Tibial artery (tissue), 4 donors: ENCODE results near the gene TASP1.

ENCODE experiments used
- DNase-seq, 2 donors: peaks; one replicate each; pipeline ENCODE4 v3.0.0-alpha.2; 2019
- H3K27ac ChIP-seq, 2 donors: fragments of 200-600 bp; sonication (generic) in 1 of 2; 1 replicate in 1 of 2; 2 replicates in 1 of 2; pipeline ENCODE4 v1.5.1; 2018 to 2019; ENCODE audit warnings: mild to moderate bottlenecking in 1 of 2
- H3K27me3 ChIP-seq, 2 donors: fragments of 200-600 bp; sonication (generic) in 1 of 2; one replicate each; pipeline versions ENCODE4 v1.5.1 to v1.6.0; 2016 to 2019
- H3K36me3 ChIP-seq, 3 donors: fragments of 200-600 bp; sonication (generic) in 2 of 3; one replicate each; pipeline ENCODE4 v1.5.1; 2016 to 2019; ENCODE audit warnings: mild to moderate bottlenecking in 2 of 3
- H3K4me1 ChIP-seq, 4 donors: fragments of 200-600 bp; sonication (generic) in 2 of 4; 1 replicate in 3 of 4; 2 replicates in 1 of 4; pipeline ENCODE4 v1.5.1; 2016 to 2019
- H3K4me3 ChIP-seq, 2 donors: fragments of 200-600 bp; sonication (generic) in 1 of 2; 1 replicate in 1 of 2; 2 replicates in 1 of 2; pipeline ENCODE4 v1.5.1; 2018 to 2019; ENCODE audit warnings: mild to moderate bottlenecking in 2 of 2
- H3K9me3 ChIP-seq, 3 donors: fragments of 200-600 bp; sonication (generic) in 1 of 3; one replicate each; pipeline ENCODE4 v1.5.1; 2016 to 2019
- intact Hi-C: fragments of 100-400 bp; cut with DNase I; formaldehyde crosslinking; loops from one replicate; pipeline ENCODE4 v1.15.0; 2023; ENCODE audit warnings: low total_unique reads
- TF ChIP-seq, protein P1 (sequence below), 2 experiments: fragments of 200-600 bp in 1 of 2; fragments of 450-650 bp in 1 of 2; IDR thresholded peaks; one replicate each; pipeline ENCODE4 v1.5.1; 2017 to 2019; ENCODE audit warnings: antibody characterized with exemption in 2 of 2, mild to moderate bottlenecking in 1 of 2, moderate library complexity in 1 of 2

The TASP1 gene

DNA sequence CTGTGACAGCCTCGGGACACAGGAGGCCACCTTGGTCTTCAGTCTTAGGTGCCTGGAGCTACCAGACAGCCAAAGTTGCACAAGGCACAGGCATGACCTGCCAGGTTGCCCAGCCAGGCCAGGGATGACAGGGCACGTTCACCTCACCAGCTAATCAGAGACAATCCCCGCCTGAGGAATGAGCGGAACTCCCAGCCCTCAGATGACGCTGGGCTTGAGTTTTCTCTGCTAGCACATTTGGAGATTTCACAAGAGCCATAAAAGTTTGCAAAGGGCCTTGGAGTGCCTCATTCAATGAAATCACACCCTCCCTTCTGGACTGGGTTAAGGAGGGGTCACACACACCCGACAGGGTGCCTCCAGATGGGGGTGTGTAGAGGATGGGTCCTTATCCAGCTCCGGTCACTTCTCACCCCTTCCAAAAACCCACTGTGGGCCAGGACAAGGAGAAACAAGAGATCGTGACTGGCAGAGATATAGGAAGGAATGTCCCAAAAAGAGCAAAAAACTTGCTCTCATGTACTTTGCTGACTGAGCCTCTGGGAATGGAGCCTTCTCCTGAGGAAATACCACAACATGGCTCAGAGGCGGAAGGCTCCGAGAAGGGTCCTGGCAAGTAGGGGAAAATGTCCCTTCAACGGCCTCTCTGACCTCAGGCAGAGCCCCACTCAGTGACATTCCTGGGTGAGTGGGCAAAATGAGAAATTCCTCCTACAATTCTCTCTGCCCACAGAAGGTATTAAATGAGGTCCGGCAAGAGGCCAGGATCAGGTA lies 296.1 kb downstream of the TASP1 start:
- intact Hi-C loops, result no loop called here
- H3K4me1 ChIP-seq, result peaks cover 0 to 14% (median 5%) of the 10 kb centered on the region in 4 donors
- no peaks in the 10 kb centered on the region for H3K27me3 ChIP-seq
- no peak overlapping the region for H3K4me3 ChIP-seq
- H3K9me3 ChIP-seq, result no peaks in the 10 kb centered on the region
- peak in 1 of 2 donors; percentile 34 for DNase-seq
- no peaks in the 10 kb centered on the region for H3K36me3 ChIP-seq
- TF ChIP-seq, protein P1, sequence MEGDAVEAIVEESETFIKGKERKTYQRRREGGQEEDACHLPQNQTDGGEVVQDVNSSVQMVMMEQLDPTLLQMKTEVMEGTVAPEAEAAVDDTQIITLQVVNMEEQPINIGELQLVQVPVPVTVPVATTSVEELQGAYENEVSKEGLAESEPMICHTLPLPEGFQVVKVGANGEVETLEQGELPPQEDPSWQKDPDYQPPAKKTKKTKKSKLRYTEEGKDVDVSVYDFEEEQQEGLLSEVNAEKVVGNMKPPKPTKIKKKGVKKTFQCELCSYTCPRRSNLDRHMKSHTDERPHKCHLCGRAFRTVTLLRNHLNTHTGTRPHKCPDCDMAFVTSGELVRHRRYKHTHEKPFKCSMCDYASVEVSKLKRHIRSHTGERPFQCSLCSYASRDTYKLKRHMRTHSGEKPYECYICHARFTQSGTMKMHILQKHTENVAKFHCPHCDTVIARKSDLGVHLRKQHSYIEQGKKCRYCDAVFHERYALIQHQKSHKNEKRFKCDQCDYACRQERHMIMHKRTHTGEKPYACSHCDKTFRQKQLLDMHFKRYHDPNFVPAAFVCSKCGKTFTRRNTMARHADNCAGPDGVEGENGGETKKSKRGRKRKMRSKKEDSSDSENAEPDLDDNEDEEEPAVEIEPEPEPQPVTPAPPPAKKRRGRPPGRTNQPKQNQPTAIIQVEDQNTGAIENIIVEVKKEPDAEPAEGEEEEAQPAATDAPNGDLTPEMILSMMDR (IDR thresholded peaks at IDR 0.05), result no peak
- H3K27ac ChIP-seq, result no peak overlapping the region

DNA sequence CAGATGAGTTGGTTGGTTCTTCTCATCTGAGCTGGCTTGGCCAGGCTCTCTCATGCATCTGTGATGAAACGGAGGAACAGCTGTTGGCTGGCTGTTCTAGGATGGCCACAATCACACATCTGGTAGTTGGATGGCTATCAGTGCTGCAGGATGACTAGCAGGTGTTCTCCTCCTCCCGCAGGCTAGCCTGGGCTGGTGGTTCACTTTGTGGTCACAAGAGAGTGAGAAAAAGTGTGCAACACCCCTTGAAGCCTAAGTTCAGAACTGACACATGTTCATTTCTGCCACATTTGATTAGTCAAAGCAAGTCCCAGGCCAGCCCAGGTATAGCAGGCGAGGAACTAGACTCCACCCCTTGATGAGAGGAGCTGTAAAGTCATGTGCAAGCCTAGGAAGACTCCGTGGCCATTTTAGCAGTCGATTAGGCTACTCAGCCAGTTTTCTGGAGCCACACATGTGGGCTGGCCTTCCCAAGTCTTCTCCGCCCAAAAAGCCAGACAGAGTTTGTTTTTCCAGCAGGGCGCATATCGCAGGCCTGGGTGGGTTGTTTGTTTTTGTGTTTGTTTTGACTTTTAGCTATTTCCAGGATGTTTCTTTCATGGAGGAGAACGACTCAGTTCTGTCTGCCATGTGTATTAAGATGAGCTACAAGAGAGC lies 296.9 kb downstream of the TASP1 start:
- H3K27ac ChIP-seq, result no peak overlapping the region
- H3K4me1 ChIP-seq, result peaks cover 0 to 14% (median 5%) of the 10 kb centered on the region in 4 donors
- H3K9me3 ChIP-seq, result no peaks in the 10 kb centered on the region
- H3K27me3 ChIP-seq, result no peaks in the 10 kb centered on the region
- no peak overlapping the region for H3K4me3 ChIP-seq
- intact Hi-C loops, result no loop called here
- H3K36me3 ChIP-seq, result no peaks in the 10 kb centered on the region
- DNase-seq, result no peak
- TF ChIP-seq, protein P1 (IDR thresholded peaks at IDR 0.05), result no peak

DNA sequence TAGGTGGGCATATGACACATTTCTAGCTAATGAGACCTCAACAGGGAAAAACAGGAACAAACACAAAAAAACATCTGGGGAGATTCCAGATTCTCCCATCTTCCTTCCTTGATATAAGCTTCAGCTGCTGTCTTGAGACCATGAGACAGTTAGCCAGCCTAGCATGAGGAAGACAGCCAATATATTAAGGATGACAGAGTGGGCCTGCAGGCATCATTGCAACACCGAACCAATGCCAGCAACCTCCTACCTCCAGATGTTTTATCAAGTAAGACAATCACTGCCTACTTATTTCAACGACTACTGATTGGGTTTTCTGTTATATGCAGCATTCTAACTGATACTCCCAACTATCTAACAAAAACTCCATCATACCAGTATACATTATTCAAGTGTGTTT lies 298.6 kb downstream of the TASP1 start:
- H3K9me3 ChIP-seq, result no peaks in the 10 kb centered on the region
- H3K27ac ChIP-seq, result no peak overlapping the region
- TF ChIP-seq, protein P1 (IDR thresholded peaks at IDR 0.05), result no peak
- H3K4me3 ChIP-seq, result no peak overlapping the region
- intact Hi-C loops, result no loop called here
- peaks cover 0 to 4% (median 1%) of the 10 kb centered on the region in 4 donors for H3K4me1 ChIP-seq
- no peak for DNase-seq
- no peaks in the 10 kb centered on the region for H3K36me3 ChIP-seq
- H3K27me3 ChIP-seq, result no peaks in the 10 kb centered on the region
